Suprapubic skin (tissue), 4 donors: ENCODE results near the gene TBC1D25.
"Not testable (repeated sequence)": the region's sequence is repeated elsewhere in the genome, so short reads cannot be mapped to it uniquely, and the experiment has no call there.

ENCODE experiments used
- EP300 ChIP-seq: sonication (generic); formaldehyde crosslinking; IDR thresholded peaks from one replicate; pipeline ENCODE4 v1.6.1; 2017; ENCODE audit warnings: antibody characterized with exemption
- POLR2A ChIP-seq, 2 donors: fragments of 450-650 bp; IDR thresholded peaks; one replicate each; pipeline ENCODE4 v1.6.1; 2017; ENCODE audit warnings: antibody characterized with exemption in 2 of 2, mild to moderate bottlenecking in 2 of 2, moderate library complexity in 2 of 2
- POLR2AphosphoS5 ChIP-seq, 3 donors: sonication (generic); formaldehyde crosslinking; IDR thresholded peaks; one replicate each; pipeline ENCODE4 v1.6.1; 2017; ENCODE audit warnings: antibody characterized with exemption in 3 of 3
- TF ChIP-seq, protein P1 (sequence below), 2 donors: fragments of 200-600 bp in 1 of 2; fragments of 450-650 bp in 1 of 2; sonication (generic) in 1 of 2; IDR thresholded peaks; one replicate each; pipeline ENCODE4 v1.5.1; 2016 to 2019; ENCODE audit warnings: antibody characterized with exemption in 2 of 2, mild to moderate bottlenecking in 1 of 2, moderate library complexity in 1 of 2

DNA sequence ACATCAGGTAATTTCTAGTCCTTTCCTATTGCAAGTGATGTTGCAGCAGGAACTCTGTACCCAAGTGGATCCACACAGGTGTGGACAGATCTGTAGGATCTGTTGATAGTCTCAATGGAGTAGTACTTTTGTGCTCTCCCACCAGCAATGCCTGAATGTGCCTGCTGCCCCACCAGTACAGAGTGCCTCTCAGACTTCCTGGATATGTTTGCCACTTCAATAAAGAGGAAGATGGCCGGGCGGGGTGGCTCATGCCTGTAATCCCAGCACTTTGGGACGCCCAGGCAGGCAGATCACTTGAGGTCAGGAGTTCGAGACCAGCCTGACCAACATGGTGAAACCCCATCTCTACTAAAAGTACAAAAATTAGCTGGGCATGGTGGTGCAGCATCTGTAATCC, 20.0 kb upstream of the TBC1D25 start:
- TF ChIP-seq, protein P1, sequence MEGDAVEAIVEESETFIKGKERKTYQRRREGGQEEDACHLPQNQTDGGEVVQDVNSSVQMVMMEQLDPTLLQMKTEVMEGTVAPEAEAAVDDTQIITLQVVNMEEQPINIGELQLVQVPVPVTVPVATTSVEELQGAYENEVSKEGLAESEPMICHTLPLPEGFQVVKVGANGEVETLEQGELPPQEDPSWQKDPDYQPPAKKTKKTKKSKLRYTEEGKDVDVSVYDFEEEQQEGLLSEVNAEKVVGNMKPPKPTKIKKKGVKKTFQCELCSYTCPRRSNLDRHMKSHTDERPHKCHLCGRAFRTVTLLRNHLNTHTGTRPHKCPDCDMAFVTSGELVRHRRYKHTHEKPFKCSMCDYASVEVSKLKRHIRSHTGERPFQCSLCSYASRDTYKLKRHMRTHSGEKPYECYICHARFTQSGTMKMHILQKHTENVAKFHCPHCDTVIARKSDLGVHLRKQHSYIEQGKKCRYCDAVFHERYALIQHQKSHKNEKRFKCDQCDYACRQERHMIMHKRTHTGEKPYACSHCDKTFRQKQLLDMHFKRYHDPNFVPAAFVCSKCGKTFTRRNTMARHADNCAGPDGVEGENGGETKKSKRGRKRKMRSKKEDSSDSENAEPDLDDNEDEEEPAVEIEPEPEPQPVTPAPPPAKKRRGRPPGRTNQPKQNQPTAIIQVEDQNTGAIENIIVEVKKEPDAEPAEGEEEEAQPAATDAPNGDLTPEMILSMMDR (IDR thresholded peaks at IDR 0.05), result not testable (repeated sequence)
- TF ChIP-seq POLR2A (IDR thresholded peaks at IDR 0.05); EP300; POLR2AphosphoS5 (IDR thresholded peaks at IDR 0.05): not testable (repeated sequence)
